GM12878 (cell line): ENCODE results near the gene CCDC97. TPM values are rescaled to one million over a fixed set of nuclear protein-coding genes. Genes with fewer than 3 reads are reported as not detected.
A peak's percentile ranks its signal among the peaks of the same experiment; 100 is the strongest.

Experiments
- ASH2L ChIP-seq: fragments of 300-600, 200-600 bp; sonication (generic); IDR thresholded peaks from 2 replicates; pipeline ENCODE4 v1.6.1; 2017; ENCODE audit warnings: low read depth, mild to moderate bottlenecking, borderline replicate concordance
- BMI1 ChIP-seq: fragments of 450-650 bp; IDR thresholded peaks from 2 replicates; pipeline ENCODE4 v1.6.1; 2016; ENCODE audit warnings: mild to moderate bottlenecking, moderate library complexity, borderline replicate concordance
- CEBPB ChIP-seq, 2 experiments: fragments of 150-350 bp in 1 of 2; IDR thresholded peaks; 2 replicates each; pipeline ENCODE4 v1.6.1; 2012 to 2014; ENCODE audit warnings: low read depth in 2 of 2, low read length in 2 of 2, borderline replicate concordance in 1 of 2, inconsistent platforms in 1 of 2
- CHD1 ChIP-seq: IDR thresholded peaks from 2 replicates; pipeline ENCODE4 v1.6.1; 2012; ENCODE audit warnings: low read depth, low read length, improper control_type of control experiment
- CREB1 ChIP-seq: IDR thresholded peaks from 2 replicates; pipeline ENCODE4 v1.6.1; 2012; ENCODE audit warnings: low read depth, mild to moderate bottlenecking, inconsistent platforms
- E2F4 ChIP-seq: IDR thresholded peaks from 2 replicates; pipeline ENCODE4 v1.6.1; 2012; ENCODE audit warnings: low read depth, low read length, improper control_type of control experiment
- EP300 ChIP-seq, 2 experiments: fragments of 150-350 bp in 1 of 2; IDR thresholded peaks; 2 replicates each; pipeline ENCODE4 v1.6.1; 2011 to 2012; ENCODE audit warnings: low read depth in 2 of 2, low read length in 2 of 2, borderline replicate concordance in 1 of 2, improper control_type of control experiment in 1 of 2, inconsistent platforms in 1 of 2; ENCODE audit not compliant: control insufficient read depth in 1 of 2
- ESRRA ChIP-seq: IDR thresholded peaks from 2 replicates; pipeline ENCODE4 v1.6.1; 2012; ENCODE audit warnings: mild to moderate bottlenecking, low read length, improper control_type of control experiment
- HDGF ChIP-seq: fragments of 450-650 bp; IDR thresholded peaks from 2 replicates; pipeline ENCODE4 v1.6.1; 2016; ENCODE audit warnings: antibody characterized with exemption
- LARP7 ChIP-seq: fragments of 450-650 bp; IDR thresholded peaks from 2 replicates; pipeline ENCODE4 v1.6.1; 2017; ENCODE audit warnings: mild to moderate bottlenecking
- MAX ChIP-seq: IDR thresholded peaks from 2 replicates; pipeline ENCODE4 v1.6.1; 2012; ENCODE audit warnings: low read depth, low read length, improper control_type of control experiment
- MEF2B ChIP-seq: fragments of 450-650 bp; IDR thresholded peaks from 2 replicates; pipeline ENCODE4 v1.6.1; 2018; ENCODE audit warnings: mild to moderate bottlenecking, moderate library complexity; ENCODE audit not compliant: partially characterized antibody, poor library complexity, severe bottlenecking
- MYB ChIP-seq: fragments of 150-350 bp; IDR thresholded peaks from 2 replicates; pipeline ENCODE4 v1.6.1; 2014; ENCODE audit warnings: mild to moderate bottlenecking, low read depth, low read length, borderline replicate concordance
- PAX8 ChIP-seq: fragments of 450-650 bp; IDR thresholded peaks from 2 replicates; pipeline ENCODE4 v1.6.1; 2017; ENCODE audit warnings: mild to moderate bottlenecking, moderate library complexity
- RB1 ChIP-seq: fragments of 450-650 bp; formaldehyde crosslinking; IDR thresholded peaks from 2 replicates; pipeline ENCODE4 v1.6.1; 2017; ENCODE audit warnings: mild to moderate bottlenecking, borderline replicate concordance
- RELA ChIP-seq: fragments of 450-650 bp; IDR thresholded peaks from 2 replicates; pipeline ENCODE4 v1.8.0; 2014; ENCODE audit warnings: borderline replicate concordance; ENCODE audit not compliant: partially characterized antibody
- SMARCA5 ChIP-seq: fragments of 450-650 bp; IDR thresholded peaks from 2 replicates; pipeline ENCODE4 v1.6.1; 2017; ENCODE audit warnings: mild to moderate bottlenecking
- SP1 ChIP-seq: IDR thresholded peaks from one replicate; pipeline ENCODE4 v1.6.1; 2011; ENCODE audit warnings: low read depth, low read length
- TAF1 ChIP-seq: IDR thresholded peaks from 2 replicates; pipeline ENCODE4 v1.6.1; 2011; ENCODE audit warnings: mild to moderate bottlenecking, low read depth, low read length, borderline replicate concordance
- USF1 ChIP-seq: IDR thresholded peaks from 2 replicates; pipeline ENCODE4 v1.6.1; 2011; ENCODE audit warnings: borderline replicate concordance, low read depth, mild to moderate bottlenecking, moderate library complexity, mixed read lengths, low read length; ENCODE audit not compliant: insufficient read depth; ENCODE audit errors: extremely low read length
- WRNIP1 ChIP-seq: IDR thresholded peaks from 2 replicates; pipeline ENCODE4 v1.6.1; 2011; ENCODE audit warnings: low read depth, low read length, improper control_type of control experiment, borderline replicate concordance
- YY1 ChIP-seq: IDR thresholded peaks from 2 replicates; pipeline ENCODE4 v1.6.1; 2011; ENCODE audit warnings: low read depth, mild to moderate bottlenecking, low read length
- ZBTB33 ChIP-seq: fragments of 450-650 bp; IDR thresholded peaks from 2 replicates; pipeline ENCODE4 v1.6.1; 2017; ENCODE audit warnings: mild to moderate bottlenecking
- ZNF274 ChIP-seq: IDR thresholded peaks from one replicate; pipeline ENCODE4 v1.8.0; 2011; ENCODE audit not compliant: insufficient read length, insufficient read depth
- ZSCAN29 ChIP-seq: fragments of 450-650 bp; IDR thresholded peaks from 2 replicates; pipeline ENCODE4 v1.6.1; 2017; ENCODE audit warnings: mild to moderate bottlenecking, moderate library complexity
- polyA plus RNA-seq, 11 experiments: library from polyadenylated mRNA; depleted of rRNA in 4 of 11; unstranded in 6 of 11; stranded (reverse) in 5 of 11; fragments of >200 nt; fragmentation: Nextera tagmentation in 4 of 11; fragmentation: Illumina TruSeq in 1 of 11; extraction: Ambion mirVana in 4 of 11; extraction: Trizol in 1 of 11; gene quantifications; 1 replicate in 1 of 11; 2 replicates in 10 of 11; pipeline versions ENCODE4 v1.2.1 to v1.2.3, GENCODE V29; 2011 to 2016; ENCODE audit warnings: inconsistent platforms in 2 of 11, missing spikeins in 2 of 11, low read depth in 1 of 11
- total RNA-seq, 4 experiments: library from RNA; depleted of rRNA in 3 of 4; stranded (reverse); fragments of >200 nt in 3 of 4; fragmentation: Illumina TruSeq in 1 of 4; extraction: Trizol in 1 of 4; gene quantifications; 2 replicates each; pipeline versions ENCODE4 v1.2.1 to v1.2.3, GENCODE V29; 2013 to 2021

CCDC97 gene
- total and polyA plus RNA-seq, 10 of the 15 experiments (the other 5 are each of a cell fraction or from before 2014, with no cell fraction given) = 1.8 to 34.1 (median 18.8) TPM

GRCh38 chr19:41353466-41354342 is 43.7 kb downstream of the CCDC97 start, which contains the start of gene TGFB1 (continued):
- TF ChIP-seq MAX = no peak
- TF ChIP-seq ZNF274 = no peak
- TF ChIP-seq SP1 = peak; percentile 70
- TF ChIP-seq ZSCAN29 = no peak
- no peak for TF ChIP-seq RELA
- TF ChIP-seq EP300 (IDR thresholded peaks at IDR 0.05; ENCODE audit: borderline replicate concordance in 1 of 2, control insufficient read depth in 1 of 2, low read depth in 2 of 2, low read length in 2 of 2) = peak in 1 of 2 experiments; percentile 27; a peak in 1 of 4 replicates
- TF ChIP-seq USF1 = no peak
- TF ChIP-seq MEF2B = peak; percentile 46
- peak; percentile 66 for TF ChIP-seq YY1
- no peak for TF ChIP-seq E2F4
- TF ChIP-seq HDGF = peak; percentile 96
- peak; percentile 66; the same call in 1 of the 2 replicates for TF ChIP-seq TAF1
- no peak for TF ChIP-seq BMI1
- no peak for TF ChIP-seq CHD1
- TF ChIP-seq MYB = 0 out of 2 replicates have a peak, but pooled peaks have one; percentile 17
- no peak for TF ChIP-seq WRNIP1
- no peak for TF ChIP-seq ESRRA
- peak; percentile 51; the same call in 1 of the 2 replicates for TF ChIP-seq SMARCA5
- TF ChIP-seq PAX8 = no peak
- no peak for TF ChIP-seq CREB1
- no peak for TF ChIP-seq CEBPB (IDR thresholded peaks at IDR 0.05; ENCODE audit: borderline replicate concordance in 1 of 2, low read depth in 2 of 2, low read length in 2 of 2)
- peak; percentile 88 for TF ChIP-seq LARP7
- no peak for TF ChIP-seq ZBTB33
- no peak for TF ChIP-seq ASH2L
- no peak; the same call in 1 of the 2 replicates for TF ChIP-seq RB1
